HEK293T (cell line): ENCODE data around the gene MCRS1.
"Not testable (repeated sequence)": the region's sequence is repeated elsewhere in the genome, so short reads cannot be mapped to it uniquely, and the experiment has no call there.

ENCODE experiments used
- CTCF ChIA-PET: fragments of 350-600 bp; formaldehyde crosslinking; extraction: SDS; loops from one replicate; lab custom pipeline; 2021; ENCODE audit warnings: antibody characterized with exemption, inconsistent platforms; lab: Yijun Ruan, JAX
- POLR2A ChIA-PET: fragments of 350-600 bp; formaldehyde crosslinking; extraction: SDS; loops from one replicate; lab custom pipeline; 2020; ENCODE audit warnings: antibody characterized with exemption, inconsistent platforms; lab: Yijun Ruan, JAX
- DNase-seq: peaks from one replicate; pipeline ENCODE4 v3.0.0; 2012; ENCODE audit warnings: mixed read lengths; ENCODE audit errors: extremely low spot score
- ARNT ChIP-seq: fragments of 450-650 bp; IDR thresholded peaks from 2 replicates; pipeline ENCODE4 v1.6.1; 2017; ENCODE audit warnings: mild to moderate bottlenecking
- BHLHE40 ChIP-seq: fragments of 450-650 bp; IDR thresholded peaks from 2 replicates; pipeline ENCODE4 v1.6.1; 2016; ENCODE audit warnings: mild to moderate bottlenecking, moderate library complexity, borderline replicate concordance
- CTBP1 ChIP-seq: fragments of 450-650 bp; IDR thresholded peaks from 2 replicates; pipeline ENCODE4 v1.6.1; 2016; ENCODE audit warnings: borderline replicate concordance
- ELF4 ChIP-seq: fragments of 450-650 bp; IDR thresholded peaks from 2 replicates; pipeline ENCODE4 v1.6.1; 2017; ENCODE audit warnings: antibody characterized with exemption
- FOXA1 ChIP-seq: fragments of 450-650 bp; IDR thresholded peaks from 2 replicates; pipeline ENCODE4 v1.6.1; 2016; ENCODE audit warnings: mild to moderate bottlenecking
- FOXK2 ChIP-seq: fragments of 450-650 bp; IDR thresholded peaks from 2 replicates; pipeline ENCODE4 v1.6.1; 2016; ENCODE audit warnings: mild to moderate bottlenecking
- FOXM1 ChIP-seq: fragments of 450-650 bp; IDR thresholded peaks from 2 replicates; pipeline ENCODE4 v1.6.1; 2017; ENCODE audit warnings: mild to moderate bottlenecking, borderline replicate concordance
- HDGF ChIP-seq: fragments of 450-650 bp; IDR thresholded peaks from 2 replicates; pipeline ENCODE4 v1.6.1; 2017; ENCODE audit warnings: antibody characterized with exemption, borderline replicate concordance
- L3MBTL2 ChIP-seq: fragments of 450-650 bp; conservative IDR thresholded peaks from 2 replicates; pipeline ENCODE4 v1.6.1; 2016; ENCODE audit warnings: mild to moderate bottlenecking
- LEF1 ChIP-seq: fragments of 450-650 bp; IDR thresholded peaks from 2 replicates; pipeline ENCODE4 v1.6.1; 2017; ENCODE audit warnings: mild to moderate bottlenecking, borderline replicate concordance
- NFRKB ChIP-seq: fragments of 450-650 bp; IDR thresholded peaks from 2 replicates; pipeline ENCODE4 v1.6.1; 2016; ENCODE audit warnings: mild to moderate bottlenecking, moderate library complexity
- SP1 ChIP-seq: fragments of 450-650 bp; IDR thresholded peaks from 2 replicates; pipeline ENCODE4 v1.6.1; 2017
- SUZ12 ChIP-seq: fragments of 450-650 bp; IDR thresholded peaks from 2 replicates; pipeline ENCODE4 v1.6.1; 2016; ENCODE audit warnings: mild to moderate bottlenecking
- TARDBP ChIP-seq: fragments of 450-650 bp; IDR thresholded peaks from 2 replicates; pipeline ENCODE4 v1.6.1; 2016
- ZNF384 ChIP-seq: fragments of 450-650 bp; IDR thresholded peaks from 2 replicates; pipeline ENCODE4 v1.6.1; 2016
- TF ChIP-seq, protein P1 (sequence below): fragments of 450-650 bp; IDR thresholded peaks from 2 replicates; pipeline ENCODE4 v1.6.1; 2016

MCRS1 gene, protein sequence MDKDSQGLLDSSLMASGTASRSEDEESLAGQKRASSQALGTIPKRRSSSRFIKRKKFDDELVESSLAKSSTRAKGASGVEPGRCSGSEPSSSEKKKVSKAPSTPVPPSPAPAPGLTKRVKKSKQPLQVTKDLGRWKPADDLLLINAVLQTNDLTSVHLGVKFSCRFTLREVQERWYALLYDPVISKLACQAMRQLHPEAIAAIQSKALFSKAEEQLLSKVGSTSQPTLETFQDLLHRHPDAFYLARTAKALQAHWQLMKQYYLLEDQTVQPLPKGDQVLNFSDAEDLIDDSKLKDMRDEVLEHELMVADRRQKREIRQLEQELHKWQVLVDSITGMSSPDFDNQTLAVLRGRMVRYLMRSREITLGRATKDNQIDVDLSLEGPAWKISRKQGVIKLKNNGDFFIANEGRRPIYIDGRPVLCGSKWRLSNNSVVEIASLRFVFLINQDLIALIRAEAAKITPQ

DNA sequence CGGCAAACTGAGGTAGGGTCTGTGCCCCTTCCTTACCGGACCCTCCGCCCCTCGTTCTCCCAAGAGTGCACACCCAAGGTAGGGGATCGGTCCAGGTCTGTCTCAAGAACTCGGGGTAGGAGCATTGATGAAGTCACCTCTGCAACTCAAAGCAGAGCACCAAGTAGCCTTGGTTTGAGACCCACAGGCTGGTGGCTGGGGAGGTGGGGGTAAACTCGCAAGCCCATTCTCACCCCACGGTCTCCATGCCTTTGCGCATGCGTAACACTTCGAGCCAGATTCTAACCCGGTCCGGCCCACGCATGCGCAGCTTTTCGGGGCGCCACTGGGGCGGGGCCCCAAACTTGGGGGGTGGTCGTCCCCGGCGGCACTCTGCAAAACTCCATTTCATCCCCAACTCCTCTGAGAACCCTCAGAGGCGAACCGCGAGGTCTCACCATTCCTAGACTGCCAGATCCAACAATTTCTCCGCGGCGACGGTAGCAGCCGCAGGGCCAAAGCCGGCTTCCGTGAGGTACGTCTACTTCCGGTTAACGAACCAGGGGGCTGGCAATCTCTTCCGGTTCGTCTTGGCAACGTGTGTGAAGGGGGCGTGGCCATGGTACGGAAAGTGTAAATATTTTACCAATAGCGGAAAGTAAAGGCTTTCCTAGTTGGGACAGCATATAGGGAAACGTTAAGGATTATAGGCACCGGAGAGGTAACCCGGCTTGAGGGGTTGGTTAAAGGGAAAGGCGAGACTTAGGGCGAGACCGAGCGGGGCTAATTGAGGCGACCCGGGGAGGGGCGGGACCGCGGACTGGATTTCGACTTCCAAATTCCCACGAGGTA lies at the start of gene MCRS1:
MCRS1 (minus strand) TSS at position 532 of the 831 bp plus-strand sequence. CDS start 1,411 bp downstream, outside the sequence.
- CTCF ChIA-PET, result interaction anchor here (0.6 kb wide), 1 partner anchor 111 kb away, joined by 4 read pairs; no protein-coding TSS in a partner anchor
- DNase-seq, result peak; percentile 94
- POLR2A ChIA-PET, result interaction anchor here (1.0 to 1.7 kb wide), 6 partner anchors 10 to 201 kb away, joined by 3 to 12 read pairs (median 4); partner anchors contain the start of gene SPATS2
- TF ChIP-seq BHLHE40 (no peak), ELF4 (peak; percentile 82), L3MBTL2 (peak; percentile 85)
- TF ChIP-seq, protein P1, sequence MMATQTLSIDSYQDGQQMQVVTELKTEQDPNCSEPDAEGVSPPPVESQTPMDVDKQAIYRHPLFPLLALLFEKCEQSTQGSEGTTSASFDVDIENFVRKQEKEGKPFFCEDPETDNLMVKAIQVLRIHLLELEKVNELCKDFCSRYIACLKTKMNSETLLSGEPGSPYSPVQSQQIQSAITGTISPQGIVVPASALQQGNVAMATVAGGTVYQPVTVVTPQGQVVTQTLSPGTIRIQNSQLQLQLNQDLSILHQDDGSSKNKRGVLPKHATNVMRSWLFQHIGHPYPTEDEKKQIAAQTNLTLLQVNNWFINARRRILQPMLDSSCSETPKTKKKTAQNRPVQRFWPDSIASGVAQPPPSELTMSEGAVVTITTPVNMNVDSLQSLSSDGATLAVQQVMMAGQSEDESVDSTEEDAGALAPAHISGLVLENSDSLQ, result peak; percentile 19; the same call in 1 of the 2 replicates

DNA sequence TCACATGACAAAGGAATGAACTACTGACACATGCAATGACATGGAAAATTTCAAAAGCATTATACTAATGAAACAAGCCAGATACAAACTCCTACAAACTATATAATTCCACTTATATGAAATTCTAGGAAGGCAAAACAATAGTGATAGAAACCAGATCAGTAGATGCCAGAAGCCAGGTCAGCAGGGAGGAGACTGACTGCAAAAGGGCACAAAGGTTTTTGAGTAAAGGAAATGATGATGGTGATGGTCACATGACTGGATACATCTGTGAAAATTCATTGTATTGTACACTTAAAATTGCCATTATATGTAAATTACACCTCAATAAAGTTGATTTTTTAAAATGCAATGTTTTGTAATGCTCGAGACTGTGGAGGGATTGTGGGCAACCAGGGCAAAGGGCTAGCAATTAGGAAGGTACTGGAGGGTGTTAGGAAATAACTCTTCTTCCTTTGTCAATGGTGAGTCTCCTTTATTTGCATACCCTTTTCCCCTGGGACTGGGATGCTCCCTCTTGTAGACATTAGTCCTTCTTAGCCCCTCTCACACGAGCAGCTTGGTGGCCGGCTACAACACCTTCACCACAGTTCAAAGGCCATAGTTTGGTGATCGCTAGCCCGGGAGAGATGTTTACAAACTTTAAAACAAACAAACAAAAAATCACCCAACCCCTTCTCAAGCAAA lies 48.7 kb upstream of the MCRS1 start:
- ChIA-PET CTCF (no interaction called here), POLR2A (interaction anchor here (1.2 kb wide), 1 partner anchor 125 kb away, joined by 3 read pairs; the partner anchor contains the start of gene TMBIM6)
- TF ChIP-seq, protein P1, result no peak
- TF ChIP-seq L3MBTL2, result no peak
- no peak for TF ChIP-seq TARDBP
- no peak for TF ChIP-seq ARNT
- no peak for TF ChIP-seq NFRKB
- TF ChIP-seq BHLHE40, result no peak
- no peak for TF ChIP-seq FOXK2
- TF ChIP-seq LEF1, result no peak
- TF ChIP-seq ZNF384, result no peak
- TF ChIP-seq SP1, result no peak
- TF ChIP-seq FOXM1, result no peak
- no peak for TF ChIP-seq CTBP1
- no peak for TF ChIP-seq FOXA1
- TF ChIP-seq ELF4, result no peak
- no peak for TF ChIP-seq HDGF
- no peak for TF ChIP-seq SUZ12
- DNase-seq, result no peak

DNA sequence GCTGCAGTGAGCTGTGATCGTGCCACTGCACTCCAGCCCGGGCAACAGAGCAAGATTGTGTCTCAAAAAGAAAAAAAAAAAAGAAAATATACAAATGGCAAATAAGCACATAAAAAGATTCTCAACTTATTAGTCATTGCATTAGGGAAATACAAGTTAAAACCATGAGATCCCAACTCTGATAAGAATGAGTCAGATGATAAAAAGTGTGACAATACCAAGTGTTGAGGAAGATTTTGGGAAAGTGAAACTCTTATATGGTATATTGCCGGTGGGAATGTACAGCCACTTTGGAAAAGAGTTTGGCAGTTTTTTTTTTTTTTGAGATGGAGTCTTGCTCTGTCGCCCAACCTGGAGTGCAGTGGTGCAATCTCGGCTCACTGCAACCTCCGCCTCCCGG lies 47.8 kb upstream of the MCRS1 start:
- ChIA-PET POLR2A (no interaction called here), CTCF (interaction anchor here (0.7 kb wide), 1 partner anchor 8 kb away, joined by 3 read pairs; no protein-coding TSS in a partner anchor)
- no peak for DNase-seq

DNA sequence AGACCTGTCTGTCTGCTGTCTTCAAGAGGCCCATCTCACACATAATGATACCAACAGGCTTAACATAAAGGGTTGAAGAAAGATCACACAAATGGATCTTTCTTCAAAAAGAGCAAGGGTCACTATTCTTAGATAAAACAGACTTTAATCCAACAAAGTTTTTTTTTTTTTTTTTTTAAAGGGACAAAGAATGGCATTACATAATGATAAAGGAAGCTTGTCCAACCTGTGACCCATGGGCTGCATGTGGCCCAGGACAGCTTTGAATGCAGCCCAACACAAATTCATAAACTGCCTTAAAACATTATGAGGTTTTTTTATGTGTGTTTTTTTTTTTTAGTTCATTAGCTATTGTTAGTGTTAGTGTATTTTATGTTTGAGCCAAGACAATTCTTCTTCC lies 44.3 kb upstream of the MCRS1 start:
- TF ChIP-seq SP1 (no peak), ARNT (no peak), TARDBP (no peak), FOXK2 (no peak)
- ChIA-PET POLR2A (no interaction called here), CTCF (interaction anchor here (0.7 to 0.8 kb wide), 2 partner anchors 8 to 315 kb away, joined by 4 to 13 read pairs; no protein-coding TSS in a partner anchor)
- DNase-seq, result no peak

More for the DNA sequence above, 47.8 kb upstream of the MCRS1 start:
- no peak for TF ChIP-seq SUZ12
- no peak for TF ChIP-seq NFRKB
- TF ChIP-seq ZNF384, result no peak

DNA sequence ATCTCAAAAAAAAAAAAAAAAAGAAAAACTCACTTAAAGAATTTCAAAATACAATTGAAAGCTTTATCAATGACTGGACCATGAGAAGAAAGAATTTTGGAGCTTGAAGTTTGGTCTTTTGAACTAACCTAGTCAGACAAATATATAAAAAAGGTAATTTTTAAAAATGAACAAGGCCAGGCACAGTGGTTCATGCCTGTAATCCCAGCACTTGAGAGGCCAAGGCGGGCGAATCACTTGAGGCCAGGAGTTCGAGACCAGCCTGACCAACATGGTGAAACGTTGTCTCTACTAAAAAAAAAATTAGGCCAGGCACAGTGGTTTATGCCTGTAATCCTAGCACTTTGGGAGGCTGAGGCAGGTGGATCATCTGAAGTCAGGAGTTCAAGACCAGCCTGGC lies 42.8 kb upstream of the MCRS1 start:
- POLR2A ChIA-PET, DNase-seq: not testable (repeated sequence)
- CTCF ChIA-PET, result interaction anchor here (1.4 kb wide), 1 partner anchor 252 kb away, joined by 6 read pairs; no protein-coding TSS in a partner anchor

DNA sequence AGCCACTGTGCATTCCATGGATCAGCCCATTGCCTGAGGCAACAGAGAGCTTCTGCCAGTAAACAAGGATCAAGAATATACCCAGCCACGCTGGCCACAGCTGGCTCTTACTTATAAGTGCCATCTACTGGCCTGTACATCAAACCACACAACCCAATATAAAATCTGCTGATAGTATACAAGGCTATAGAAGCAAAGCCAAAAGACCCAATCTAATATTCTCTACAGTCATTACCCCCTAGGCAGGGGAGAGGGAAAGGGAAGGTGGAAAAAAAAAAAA lies 41.9 kb upstream of the MCRS1 start:
- TF ChIP-seq SUZ12, result no peak
- no peak for TF ChIP-seq ZNF384
- TF ChIP-seq HDGF, result no peak
- TF ChIP-seq ELF4, result no peak
- no peak for TF ChIP-seq NFRKB
- TF ChIP-seq FOXK2, result no peak
- TF ChIP-seq FOXM1, result no peak
- no peak for TF ChIP-seq TARDBP
- TF ChIP-seq, protein P1, result no peak
- no peak for DNase-seq
- ChIA-PET POLR2A (no interaction called here), CTCF (no interaction called here)
